GM21390 (cell line): Measurements from ENCODE around the gene KRT76.
"Not testable (repeated sequence)": the region's sequence is repeated elsewhere in the genome, so short reads cannot be mapped to it uniquely, and the experiment has no call there.

Experiments used
- ATAC-seq: cut with Tn5 transposase; IDR thresholded peaks from one replicate; pipeline ENCODE4 v1.9.1; 2021; ENCODE audit not compliant: unreplicated experiment

Gene KRT76

GRCh38 chr12:52798671-52799504 is 21.7 kb upstream of the KRT76 start:
- no peak for ATAC-seq

- ATAC-seq, result no peak
These were observed 21.0 kb upstream of the KRT76 start for GRCh38 chr12:52798003-52798670.

- ATAC-seq, result no peak
These were observed 20.4 kb upstream of the KRT76 start for GRCh38 chr12:52797529-52797894.

- no peak for ATAC-seq
These were observed 19.8 kb upstream of the KRT76 start for GRCh38 chr12:52796839-52797528.

GRCh38 chr12:52796429-52796794 is 19.3 kb upstream of the KRT76 start:
- ATAC-seq, result no peak

GRCh38 chr12:52795694-52796428 is 18.7 kb upstream of the KRT76 start, which contains the start of gene KRT3:
KRT3 (minus strand) TSS chr12:52796117; CDS start chr12:52796042, 75 bp downstream.
- no peak for ATAC-seq

GRCh38 chr12:52795332-52795674 is 18.2 kb upstream of the KRT76 start:
- ATAC-seq, result not testable (repeated sequence)

GRCh38 chr12:52794479-52795331 is 17.6 kb upstream of the KRT76 start:
- no peak for ATAC-seq

- no peak for ATAC-seq
These were observed 15.3 kb upstream of the KRT76 start for GRCh38 chr12:52792185-52793029.

- ATAC-seq, result no peak
These were observed 14.4 kb upstream of the KRT76 start for GRCh38 chr12:52791271-52792184.

GRCh38 chr12:52790427-52791270 is 13.5 kb upstream of the KRT76 start:
- ATAC-seq, result no peak

GRCh38 chr12:52789637-52790426 is 12.7 kb upstream of the KRT76 start:
- no peak for ATAC-seq

- ATAC-seq, result no peak
These were observed 11.9 kb upstream of the KRT76 start for GRCh38 chr12:52788876-52789636.

- no peak for ATAC-seq
These were observed 11.2 kb upstream of the KRT76 start for GRCh38 chr12:52788192-52788875.
